Ovary (tissue), 3 donors: Measurements from ENCODE around the gene NPIPB2.
"Not testable (repeated sequence)": the region's sequence is repeated elsewhere in the genome, so short reads cannot be mapped to it uniquely, and the experiment has no call there.

Experiments
- CTCF ChIP-seq, 3 donors: fragments of 450-650 bp in 2 of 3; fragments of 200-600 bp in 1 of 3; IDR thresholded peaks; one replicate each; pipeline versions ENCODE4 v1.5.1 to v1.8.0; 2016 to 2022; ENCODE audit warnings: antibody characterized with exemption in 3 of 3, mild to moderate bottlenecking in 1 of 3
- POLR2A ChIP-seq: fragments of 450-650 bp; IDR thresholded peaks from one replicate; pipeline ENCODE4 v1.6.1; 2017; ENCODE audit warnings: antibody characterized with exemption, mild to moderate bottlenecking, moderate library complexity
- donor health status: DM: no; HTN: no; CAD: no.

GRCh38 chr16:11953576-11953975, 11.7 kb upstream of the NPIPB2 start:
- TF ChIP-seq CTCF (IDR thresholded peaks at IDR 0.05); POLR2A: not testable (repeated sequence)
